ENCODE measurements around the gene HSD11B2.

HSD11B2 gene

DNA sequence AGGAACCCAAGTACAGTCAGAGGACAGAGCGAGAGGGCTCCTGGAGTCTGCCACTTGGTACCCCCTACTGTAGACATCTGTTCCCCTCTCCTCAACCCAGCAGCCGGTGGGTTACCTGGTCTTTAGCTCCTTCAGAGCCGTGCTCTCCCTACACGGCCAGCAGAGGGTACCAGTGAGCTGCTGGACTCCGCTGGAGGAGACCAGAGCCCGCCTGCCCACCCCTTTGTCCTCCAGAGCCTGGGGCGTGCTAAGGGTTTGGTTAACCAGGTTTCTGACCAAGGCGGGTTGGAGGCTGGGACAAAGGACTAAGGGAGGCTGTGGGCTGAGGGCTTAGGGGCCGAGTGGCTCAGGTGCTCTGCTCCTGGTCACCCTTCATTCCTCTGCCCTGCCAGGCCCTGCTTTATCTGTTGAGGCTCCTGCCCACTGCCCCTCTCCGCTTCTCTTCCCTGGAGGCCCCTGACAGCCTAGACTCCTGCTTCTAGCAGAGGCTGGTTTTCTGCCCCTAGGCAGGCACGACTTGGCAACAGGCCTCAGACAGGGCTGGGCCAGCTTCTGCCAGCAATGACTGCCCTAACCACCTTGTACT is 2.7 kb upstream of the HSD11B2 start:
- TF ChIP-seq TAF1 (IDR thresholded peaks at IDR 0.05; ENCODE audit: borderline replicate concordance, insufficient read depth, low read length) (no peak), SIN3A (IDR thresholded peaks at IDR 0.05; ENCODE audit: borderline replicate concordance, insufficient read depth, low read length) (no peak), POLR2AphosphoS5 (IDR thresholded peaks at IDR 0.05; ENCODE audit: low read depth, low read length) (no peak), FOXP2 (optimal IDR thresholded peaks at IDR 0.05; ENCODE audit: borderline replicate concordance, extremely low read depth, extremely low read length, insufficient read depth) (no peak)
- TF ChIP-seq, protein P1, sequence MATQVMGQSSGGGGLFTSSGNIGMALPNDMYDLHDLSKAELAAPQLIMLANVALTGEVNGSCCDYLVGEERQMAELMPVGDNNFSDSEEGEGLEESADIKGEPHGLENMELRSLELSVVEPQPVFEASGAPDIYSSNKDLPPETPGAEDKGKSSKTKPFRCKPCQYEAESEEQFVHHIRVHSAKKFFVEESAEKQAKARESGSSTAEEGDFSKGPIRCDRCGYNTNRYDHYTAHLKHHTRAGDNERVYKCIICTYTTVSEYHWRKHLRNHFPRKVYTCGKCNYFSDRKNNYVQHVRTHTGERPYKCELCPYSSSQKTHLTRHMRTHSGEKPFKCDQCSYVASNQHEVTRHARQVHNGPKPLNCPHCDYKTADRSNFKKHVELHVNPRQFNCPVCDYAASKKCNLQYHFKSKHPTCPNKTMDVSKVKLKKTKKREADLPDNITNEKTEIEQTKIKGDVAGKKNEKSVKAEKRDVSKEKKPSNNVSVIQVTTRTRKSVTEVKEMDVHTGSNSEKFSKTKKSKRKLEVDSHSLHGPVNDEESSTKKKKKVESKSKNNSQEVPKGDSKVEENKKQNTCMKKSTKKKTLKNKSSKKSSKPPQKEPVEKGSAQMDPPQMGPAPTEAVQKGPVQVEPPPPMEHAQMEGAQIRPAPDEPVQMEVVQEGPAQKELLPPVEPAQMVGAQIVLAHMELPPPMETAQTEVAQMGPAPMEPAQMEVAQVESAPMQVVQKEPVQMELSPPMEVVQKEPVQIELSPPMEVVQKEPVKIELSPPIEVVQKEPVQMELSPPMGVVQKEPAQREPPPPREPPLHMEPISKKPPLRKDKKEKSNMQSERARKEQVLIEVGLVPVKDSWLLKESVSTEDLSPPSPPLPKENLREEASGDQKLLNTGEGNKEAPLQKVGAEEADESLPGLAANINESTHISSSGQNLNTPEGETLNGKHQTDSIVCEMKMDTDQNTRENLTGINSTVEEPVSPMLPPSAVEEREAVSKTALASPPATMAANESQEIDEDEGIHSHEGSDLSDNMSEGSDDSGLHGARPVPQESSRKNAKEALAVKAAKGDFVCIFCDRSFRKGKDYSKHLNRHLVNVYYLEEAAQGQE (IDR thresholded peaks at IDR 0.05; ENCODE audit: insufficient read depth in 1 of 2, low read depth in 2 of 2, low read length in 2 of 2), result no peak

DNA sequence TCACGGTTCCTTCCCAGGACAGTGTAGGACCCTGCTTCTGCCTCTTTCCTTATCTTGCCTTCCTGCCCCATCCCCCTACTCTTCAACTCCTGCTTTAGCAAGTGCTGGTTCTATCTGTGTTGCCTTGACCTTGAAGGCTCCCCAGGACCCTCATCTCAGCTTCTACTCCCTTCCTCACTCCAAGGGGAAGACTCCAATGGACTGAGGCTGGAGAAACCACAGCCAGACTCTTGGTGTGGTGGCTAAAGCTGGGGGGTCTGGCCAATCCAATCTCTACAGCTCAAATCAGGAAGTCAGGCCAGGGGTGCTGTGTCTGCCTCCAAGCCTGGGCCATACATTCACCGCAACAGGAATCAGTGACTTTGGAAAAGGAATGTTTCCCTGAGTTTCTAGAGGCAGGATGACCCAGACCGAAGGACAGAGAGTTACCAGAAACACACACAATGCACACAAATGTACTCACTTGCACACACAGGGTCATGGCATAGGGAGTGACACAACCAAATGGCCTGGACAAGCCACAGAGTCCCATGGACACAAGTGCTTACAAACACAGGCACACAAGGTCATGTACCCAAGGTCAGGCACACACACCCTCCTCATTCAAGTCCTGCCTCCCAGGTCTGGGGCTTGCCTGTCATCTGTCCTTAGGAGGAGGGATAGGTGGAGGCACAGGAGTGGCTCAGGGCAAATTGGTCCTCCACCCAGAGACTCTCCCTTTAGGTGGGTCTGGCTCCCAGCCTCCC is 1.7 kb upstream of the HSD11B2 start:
- no peak for TF ChIP-seq SIN3A (IDR thresholded peaks at IDR 0.05; ENCODE audit: borderline replicate concordance, insufficient read depth, low read length)
- no peak for TF ChIP-seq FOXP2 (optimal IDR thresholded peaks at IDR 0.05; ENCODE audit: borderline replicate concordance, extremely low read depth, extremely low read length, insufficient read depth)
- TF ChIP-seq, protein P1 (IDR thresholded peaks at IDR 0.05; ENCODE audit: insufficient read depth in 1 of 2, low read depth in 2 of 2, low read length in 2 of 2), result no peak
- TF ChIP-seq POLR2AphosphoS5 (IDR thresholded peaks at IDR 0.05; ENCODE audit: low read depth, low read length), result no peak
- no peak for TF ChIP-seq TAF1 (IDR thresholded peaks at IDR 0.05; ENCODE audit: borderline replicate concordance, insufficient read depth, low read length)

DNA sequence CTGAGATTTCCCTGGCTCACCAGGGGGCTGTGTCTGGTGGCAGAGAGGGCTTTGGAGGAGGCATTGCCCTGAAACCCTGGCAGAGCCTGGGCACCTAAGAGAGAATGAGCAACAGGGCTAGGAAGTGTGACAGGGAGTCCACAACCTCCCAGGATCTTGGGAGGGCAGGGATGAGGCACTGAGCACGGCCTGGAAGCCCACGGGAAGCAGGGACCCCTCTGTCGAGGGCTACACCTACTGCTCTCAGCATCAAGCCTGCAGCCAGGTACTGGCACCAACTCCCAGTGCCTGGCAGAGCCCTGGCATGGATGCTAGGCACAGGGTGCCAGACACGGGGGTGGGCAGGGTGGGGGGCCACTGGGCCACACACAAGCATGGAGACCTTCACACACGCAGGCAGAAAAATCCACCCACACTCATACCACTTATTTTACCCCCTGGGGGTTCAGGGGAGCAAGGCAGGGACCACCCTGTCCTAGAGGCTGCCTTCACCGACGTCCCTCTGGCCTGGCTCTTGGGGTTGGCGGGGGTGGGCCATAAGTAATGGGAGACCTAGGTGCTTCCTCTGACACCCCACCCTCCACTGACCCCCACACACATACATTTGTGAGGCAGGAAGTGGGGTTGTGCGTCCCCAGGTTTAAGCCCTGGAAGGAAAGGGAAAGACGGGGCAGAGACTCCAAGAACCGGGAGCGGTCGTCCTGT is 970 bp upstream of the HSD11B2 start:
- TF ChIP-seq, protein P1 (IDR thresholded peaks at IDR 0.05; ENCODE audit: insufficient read depth in 1 of 2, low read depth in 2 of 2, low read length in 2 of 2), result no peak
- no peak for TF ChIP-seq TAF1 (IDR thresholded peaks at IDR 0.05; ENCODE audit: borderline replicate concordance, insufficient read depth, low read length)
- TF ChIP-seq FOXP2 (optimal IDR thresholded peaks at IDR 0.05; ENCODE audit: borderline replicate concordance, extremely low read depth, extremely low read length, insufficient read depth), result no peak
- no peak for TF ChIP-seq POLR2AphosphoS5 (IDR thresholded peaks at IDR 0.05; ENCODE audit: low read depth, low read length)
- TF ChIP-seq SIN3A (IDR thresholded peaks at IDR 0.05; ENCODE audit: borderline replicate concordance, insufficient read depth, low read length), result no peak

DNA sequence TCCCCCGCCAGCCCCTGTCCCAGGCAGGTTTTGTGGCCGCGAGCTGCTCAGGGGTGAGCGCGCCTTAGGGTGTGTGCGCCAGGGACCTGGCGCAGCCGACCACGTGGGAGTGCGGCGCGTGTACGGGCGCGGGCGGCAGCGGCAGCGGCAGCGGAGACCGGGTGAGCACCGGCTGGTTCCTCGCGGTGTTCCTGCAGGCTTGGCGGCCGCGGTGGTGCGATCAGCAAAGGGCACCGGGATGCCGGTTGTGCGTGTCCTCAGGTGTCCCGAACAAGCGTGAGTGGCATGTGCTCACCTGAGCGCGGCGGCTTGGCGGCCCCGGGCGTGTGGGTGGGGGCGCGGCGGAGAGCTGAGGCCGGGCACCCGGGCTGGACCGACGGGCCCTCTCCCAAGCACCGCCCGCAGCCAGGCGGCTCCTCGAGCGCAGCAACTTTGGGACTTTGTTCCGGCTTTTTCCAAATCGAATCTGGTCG is 381 bp upstream of the HSD11B2 start:
- TF ChIP-seq, protein P1 (IDR thresholded peaks at IDR 0.05; ENCODE audit: insufficient read depth in 1 of 2, low read depth in 2 of 2, low read length in 2 of 2), result no peak
- TF ChIP-seq POLR2AphosphoS5 (IDR thresholded peaks at IDR 0.05; ENCODE audit: low read depth, low read length) (no peak), FOXP2 (optimal IDR thresholded peaks at IDR 0.05; ENCODE audit: borderline replicate concordance, extremely low read depth, extremely low read length, insufficient read depth) (no peak), TAF1 (IDR thresholded peaks at IDR 0.05; ENCODE audit: borderline replicate concordance, insufficient read depth, low read length) (no peak), SIN3A (IDR thresholded peaks at IDR 0.05; ENCODE audit: borderline replicate concordance, insufficient read depth, low read length) (no peak)

Measured in PFSK-1 (cell line).